Measurements from ENCODE around the gene TUBB2A.
"Not testable (repeated sequence)": the region's sequence is repeated elsewhere in the genome, so short reads cannot be mapped to it uniquely, and the experiment has no call there.

TUBB2A gene

GRCh38 chr6:3201388-3201787 is 44.0 kb upstream of the TUBB2A start:
- DNase-seq (ENCODE audit: low read depth, low spot score): no peak
- POLR2A ChIA-PET: no interaction called here
- no peak overlapping the region for H3K4me3 ChIP-seq (ENCODE audit: low read depth, low read length)
- no peak for TF ChIP-seq CTCF (IDR thresholded peaks at IDR 0.05; ENCODE audit: insufficient read depth, low read length, missing control alignments)
- CTCF ChIA-PET: no interaction called here

GRCh38 chr6:3200682-3201081 is 43.3 kb upstream of the TUBB2A start:
- POLR2A ChIA-PET: no interaction called here
- H3K4me3 ChIP-seq (ENCODE audit: low read depth, low read length): no peak overlapping the region
- CTCF ChIA-PET: interaction anchor here (1.0 kb wide), 1 partner anchor 10 kb away, joined by 4 read pairs; no protein-coding TSS in a partner anchor
- DNase-seq (ENCODE audit: low read depth, low spot score): no peak
- TF ChIP-seq CTCF (IDR thresholded peaks at IDR 0.05; ENCODE audit: insufficient read depth, low read length, missing control alignments): no peak

- POLR2A ChIA-PET: no interaction called here
- CTCF ChIA-PET: no interaction called here
- no peak for DNase-seq (ENCODE audit: low read depth, low spot score)
- H3K4me3 ChIP-seq (ENCODE audit: low read depth, low read length): no peak overlapping the region
- TF ChIP-seq CTCF (IDR thresholded peaks at IDR 0.05; ENCODE audit: insufficient read depth, low read length, missing control alignments): no peak
These were observed 42.0 kb upstream of the TUBB2A start for GRCh38 chr6:3199382-3199781.

GRCh38 chr6:3197734-3198133 is 40.4 kb upstream of the TUBB2A start:
- CTCF ChIA-PET: not testable (repeated sequence)

GRCh38 chr6:3196770-3197169 is 39.4 kb upstream of the TUBB2A start:
- H3K4me3 ChIP-seq (ENCODE audit: low read depth, low read length): no peak overlapping the region
- TF ChIP-seq CTCF (IDR thresholded peaks at IDR 0.05; ENCODE audit: insufficient read depth, low read length, missing control alignments): no peak
- no peak for DNase-seq (ENCODE audit: low read depth, low spot score)
- ChIA-PET POLR2A (no interaction called here), CTCF (no interaction called here)

More at GRCh38 chr6:3197734-3198133, 40.4 kb upstream of the TUBB2A start:
- DNase-seq (ENCODE audit: low read depth, low spot score); POLR2A ChIA-PET; H3K4me3 ChIP-seq (ENCODE audit: low read depth, low read length): not testable (repeated sequence)

GRCh38 chr6:3195695-3196497 is 38.6 kb upstream of the TUBB2A start:
- POLR2A ChIA-PET: no interaction called here

More at GRCh38 chr6:3195695-3196497, 38.6 kb upstream of the TUBB2A start:
- CTCF ChIA-PET: no interaction called here
- no peak for TF ChIP-seq CTCF (IDR thresholded peaks at IDR 0.05; ENCODE audit: insufficient read depth, low read length, missing control alignments)
- no peak for DNase-seq (ENCODE audit: low read depth, low spot score)
- no peak overlapping the region for H3K4me3 ChIP-seq (ENCODE audit: low read depth, low read length)

Data from AG04449 (cell line).